ENCODE measurements around the gene DOCK9.

DNA sequence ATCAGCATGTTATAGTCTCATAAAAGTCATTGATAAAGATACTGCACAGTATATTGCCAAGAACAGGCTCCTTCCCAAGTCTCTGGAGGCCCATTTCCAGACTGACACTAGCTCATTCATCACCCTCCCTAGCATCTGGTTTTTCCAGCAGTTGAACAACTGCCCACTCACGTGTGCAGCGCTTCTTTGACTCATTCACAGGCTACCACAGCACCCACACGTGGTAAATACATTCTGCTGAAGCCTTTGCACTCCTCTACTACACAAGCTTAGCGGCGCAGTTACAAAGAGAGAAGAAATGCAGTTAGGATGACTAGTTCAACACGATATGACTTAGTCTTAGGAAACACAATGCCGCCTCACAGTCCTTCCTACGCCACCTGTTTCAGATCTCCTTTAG is 87.7 kb downstream of the DOCK9 start:
- no peak for TF ChIP-seq CREB1 (CRISPR knock-in tag; IDR thresholded peaks at IDR 0.05)
- TF ChIP-seq SP1 (CRISPR knock-in tag; conservative IDR thresholded peaks at IDR 0.05), result no peak
- TF ChIP-seq, protein P1, sequence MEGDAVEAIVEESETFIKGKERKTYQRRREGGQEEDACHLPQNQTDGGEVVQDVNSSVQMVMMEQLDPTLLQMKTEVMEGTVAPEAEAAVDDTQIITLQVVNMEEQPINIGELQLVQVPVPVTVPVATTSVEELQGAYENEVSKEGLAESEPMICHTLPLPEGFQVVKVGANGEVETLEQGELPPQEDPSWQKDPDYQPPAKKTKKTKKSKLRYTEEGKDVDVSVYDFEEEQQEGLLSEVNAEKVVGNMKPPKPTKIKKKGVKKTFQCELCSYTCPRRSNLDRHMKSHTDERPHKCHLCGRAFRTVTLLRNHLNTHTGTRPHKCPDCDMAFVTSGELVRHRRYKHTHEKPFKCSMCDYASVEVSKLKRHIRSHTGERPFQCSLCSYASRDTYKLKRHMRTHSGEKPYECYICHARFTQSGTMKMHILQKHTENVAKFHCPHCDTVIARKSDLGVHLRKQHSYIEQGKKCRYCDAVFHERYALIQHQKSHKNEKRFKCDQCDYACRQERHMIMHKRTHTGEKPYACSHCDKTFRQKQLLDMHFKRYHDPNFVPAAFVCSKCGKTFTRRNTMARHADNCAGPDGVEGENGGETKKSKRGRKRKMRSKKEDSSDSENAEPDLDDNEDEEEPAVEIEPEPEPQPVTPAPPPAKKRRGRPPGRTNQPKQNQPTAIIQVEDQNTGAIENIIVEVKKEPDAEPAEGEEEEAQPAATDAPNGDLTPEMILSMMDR (IDR thresholded peaks at IDR 0.05), result no peak
- no peak for TF ChIP-seq ZNF232 (CRISPR knock-in tag; IDR thresholded peaks at IDR 0.05)
- no peak for TF ChIP-seq OVOL2 (CRISPR knock-in tag; IDR thresholded peaks at IDR 0.05; ENCODE audit: borderline replicate concordance)
- TF ChIP-seq ETV6 (CRISPR knock-in tag; IDR thresholded peaks at IDR 0.05), result no peak
- TF ChIP-seq IRF2 (CRISPR knock-in tag; IDR thresholded peaks at IDR 0.05; ENCODE audit: borderline replicate concordance, low read depth), result no peak
- TF ChIP-seq, protein P2, sequence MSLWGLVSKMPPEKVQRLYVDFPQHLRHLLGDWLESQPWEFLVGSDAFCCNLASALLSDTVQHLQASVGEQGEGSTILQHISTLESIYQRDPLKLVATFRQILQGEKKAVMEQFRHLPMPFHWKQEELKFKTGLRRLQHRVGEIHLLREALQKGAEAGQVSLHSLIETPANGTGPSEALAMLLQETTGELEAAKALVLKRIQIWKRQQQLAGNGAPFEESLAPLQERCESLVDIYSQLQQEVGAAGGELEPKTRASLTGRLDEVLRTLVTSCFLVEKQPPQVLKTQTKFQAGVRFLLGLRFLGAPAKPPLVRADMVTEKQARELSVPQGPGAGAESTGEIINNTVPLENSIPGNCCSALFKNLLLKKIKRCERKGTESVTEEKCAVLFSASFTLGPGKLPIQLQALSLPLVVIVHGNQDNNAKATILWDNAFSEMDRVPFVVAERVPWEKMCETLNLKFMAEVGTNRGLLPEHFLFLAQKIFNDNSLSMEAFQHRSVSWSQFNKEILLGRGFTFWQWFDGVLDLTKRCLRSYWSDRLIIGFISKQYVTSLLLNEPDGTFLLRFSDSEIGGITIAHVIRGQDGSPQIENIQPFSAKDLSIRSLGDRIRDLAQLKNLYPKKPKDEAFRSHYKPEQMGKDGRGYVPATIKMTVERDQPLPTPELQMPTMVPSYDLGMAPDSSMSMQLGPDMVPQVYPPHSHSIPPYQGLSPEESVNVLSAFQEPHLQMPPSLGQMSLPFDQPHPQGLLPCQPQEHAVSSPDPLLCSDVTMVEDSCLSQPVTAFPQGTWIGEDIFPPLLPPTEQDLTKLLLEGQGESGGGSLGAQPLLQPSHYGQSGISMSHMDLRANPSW (CRISPR knock-in tag; conservative IDR thresholded peaks at IDR 0.05; ENCODE audit: low read depth), result no peak
- no peak for TF ChIP-seq TEAD4 (CRISPR knock-in tag; IDR thresholded peaks at IDR 0.05)
- TF ChIP-seq GABPB1 (CRISPR knock-in tag; IDR thresholded peaks at IDR 0.05), result no peak
- TF ChIP-seq, protein P3, sequence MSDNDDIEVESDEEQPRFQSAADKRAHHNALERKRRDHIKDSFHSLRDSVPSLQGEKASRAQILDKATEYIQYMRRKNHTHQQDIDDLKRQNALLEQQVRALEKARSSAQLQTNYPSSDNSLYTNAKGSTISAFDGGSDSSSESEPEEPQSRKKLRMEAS (CRISPR knock-in tag; IDR thresholded peaks at IDR 0.05), result no peak
- TF ChIP-seq, protein P4, sequence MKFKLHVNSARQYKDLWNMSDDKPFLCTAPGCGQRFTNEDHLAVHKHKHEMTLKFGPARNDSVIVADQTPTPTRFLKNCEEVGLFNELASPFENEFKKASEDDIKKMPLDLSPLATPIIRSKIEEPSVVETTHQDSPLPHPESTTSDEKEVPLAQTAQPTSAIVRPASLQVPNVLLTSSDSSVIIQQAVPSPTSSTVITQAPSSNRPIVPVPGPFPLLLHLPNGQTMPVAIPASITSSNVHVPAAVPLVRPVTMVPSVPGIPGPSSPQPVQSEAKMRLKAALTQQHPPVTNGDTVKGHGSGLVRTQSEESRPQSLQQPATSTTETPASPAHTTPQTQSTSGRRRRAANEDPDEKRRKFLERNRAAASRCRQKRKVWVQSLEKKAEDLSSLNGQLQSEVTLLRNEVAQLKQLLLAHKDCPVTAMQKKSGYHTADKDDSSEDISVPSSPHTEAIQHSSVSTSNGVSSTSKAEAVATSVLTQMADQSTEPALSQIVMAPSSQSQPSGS (CRISPR knock-in tag; IDR thresholded peaks at IDR 0.05; ENCODE audit: borderline replicate concordance, low read depth), result no peak
- no peak for TF ChIP-seq NFE2L1 (CRISPR knock-in tag; IDR thresholded peaks at IDR 0.05)

Data from WTC11 (cell line).